ENCODE measurements around the gene MICAL2. TPM values are rescaled to one million over a fixed set of nuclear protein-coding genes. Genes with fewer than 3 reads are reported as not detected.

MICAL2 gene
- total RNA-seq, 1 experiment from 2014 or later: 151 TPM

DNA sequence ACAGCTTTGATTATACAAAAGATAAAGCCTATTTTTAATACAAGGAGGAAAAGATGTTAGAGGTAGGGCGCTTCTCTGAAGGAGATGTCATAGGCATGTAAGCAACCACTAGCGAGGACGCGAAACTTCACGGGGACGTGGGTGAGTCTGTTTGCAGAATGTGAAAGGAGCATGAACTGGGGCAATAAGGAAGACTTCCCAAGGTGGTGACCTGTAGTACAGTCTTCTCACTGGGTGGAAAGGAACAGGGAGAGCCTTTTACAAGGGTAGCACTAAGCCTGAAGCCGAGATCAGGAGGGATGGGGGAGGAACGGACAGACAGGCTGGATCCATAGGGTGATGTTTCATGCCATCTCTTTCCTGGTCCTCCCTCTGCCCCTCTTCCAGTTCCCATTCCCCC, 10.0 kb upstream of the MICAL2 start:
- H3K4me3 Mint-ChIP-seq (ENCODE audit: unreplicated experiment): no peak overlapping the region
- no peaks in the 10 kb centered on the region for H3K9me3 Mint-ChIP-seq (ENCODE audit: unreplicated experiment)
- no peak for DNase-seq (ENCODE audit: unreplicated experiment)
- CTCF ChIA-PET: interaction anchor here (0.9 to 3.0 kb wide), 3 partner anchors 11 to 40 kb away, joined by 3 to 24 read pairs (median 4); no protein-coding TSS in a partner anchor
- H3K27me3 Mint-ChIP-seq (ENCODE audit: insufficient read depth, unreplicated experiment): no peaks in the 10 kb centered on the region
- BruUV-seq (replicated peaks): no TSS peak
- intact Hi-C loops (cut with micrococcal nuclease): loop anchor here (5.0 kb wide), 1 partner anchor 182 kb away; no protein-coding TSS in a partner anchor
- peaks cover 14% of the 10 kb centered on the region for H3K4me1 Mint-ChIP-seq (ENCODE audit: insufficient read depth, unreplicated experiment)
- no peak overlapping the region for H3K27ac Mint-ChIP-seq (ENCODE audit: low read depth, unreplicated experiment)
- TF ChIP-seq, protein P1, sequence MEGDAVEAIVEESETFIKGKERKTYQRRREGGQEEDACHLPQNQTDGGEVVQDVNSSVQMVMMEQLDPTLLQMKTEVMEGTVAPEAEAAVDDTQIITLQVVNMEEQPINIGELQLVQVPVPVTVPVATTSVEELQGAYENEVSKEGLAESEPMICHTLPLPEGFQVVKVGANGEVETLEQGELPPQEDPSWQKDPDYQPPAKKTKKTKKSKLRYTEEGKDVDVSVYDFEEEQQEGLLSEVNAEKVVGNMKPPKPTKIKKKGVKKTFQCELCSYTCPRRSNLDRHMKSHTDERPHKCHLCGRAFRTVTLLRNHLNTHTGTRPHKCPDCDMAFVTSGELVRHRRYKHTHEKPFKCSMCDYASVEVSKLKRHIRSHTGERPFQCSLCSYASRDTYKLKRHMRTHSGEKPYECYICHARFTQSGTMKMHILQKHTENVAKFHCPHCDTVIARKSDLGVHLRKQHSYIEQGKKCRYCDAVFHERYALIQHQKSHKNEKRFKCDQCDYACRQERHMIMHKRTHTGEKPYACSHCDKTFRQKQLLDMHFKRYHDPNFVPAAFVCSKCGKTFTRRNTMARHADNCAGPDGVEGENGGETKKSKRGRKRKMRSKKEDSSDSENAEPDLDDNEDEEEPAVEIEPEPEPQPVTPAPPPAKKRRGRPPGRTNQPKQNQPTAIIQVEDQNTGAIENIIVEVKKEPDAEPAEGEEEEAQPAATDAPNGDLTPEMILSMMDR (IDR thresholded peaks at IDR 0.05; ENCODE audit: unreplicated experiment): no peak
- POLR2A ChIA-PET: interaction anchor here (3.0 kb wide), 1 partner anchor 9 kb away, joined by 13 read pairs; the partner anchor contains the start of gene MICAL2
- H3K36me3 Mint-ChIP-seq (ENCODE audit: insufficient read depth, unreplicated experiment): no peaks in the 10 kb centered on the region

- no peaks in the 10 kb centered on the region for H3K27me3 Mint-ChIP-seq (ENCODE audit: insufficient read depth, unreplicated experiment)
- DNase-seq (ENCODE audit: unreplicated experiment): no peak
- BruUV-seq (replicated peaks): no TSS peak
- H3K27ac Mint-ChIP-seq (ENCODE audit: low read depth, unreplicated experiment): no peak overlapping the region
- no peaks in the 10 kb centered on the region for H3K36me3 Mint-ChIP-seq (ENCODE audit: insufficient read depth, unreplicated experiment)
- POLR2A ChIA-PET: no interaction called here
- intact Hi-C loops (cut with micrococcal nuclease): loop anchor here (5.0 kb wide), 1 partner anchor 181 kb away; no protein-coding TSS in a partner anchor
- no peaks in the 10 kb centered on the region for H3K9me3 Mint-ChIP-seq (ENCODE audit: unreplicated experiment)
- CTCF ChIA-PET: interaction anchor here (0.9 to 3.0 kb wide), 2 partner anchors 12 to 24 kb away, joined by 3 to 24 read pairs; no protein-coding TSS in a partner anchor
- H3K4me3 Mint-ChIP-seq (ENCODE audit: unreplicated experiment): no peak overlapping the region
- H3K4me1 Mint-ChIP-seq (ENCODE audit: insufficient read depth, unreplicated experiment): peaks cover 11% of the 10 kb centered on the region
- TF ChIP-seq, protein P1 (IDR thresholded peaks at IDR 0.05; ENCODE audit: unreplicated experiment): no peak
Measured at GRCh38 chr11:12100841-12101242, 9.5 kb upstream of the MICAL2 start.

DNA sequence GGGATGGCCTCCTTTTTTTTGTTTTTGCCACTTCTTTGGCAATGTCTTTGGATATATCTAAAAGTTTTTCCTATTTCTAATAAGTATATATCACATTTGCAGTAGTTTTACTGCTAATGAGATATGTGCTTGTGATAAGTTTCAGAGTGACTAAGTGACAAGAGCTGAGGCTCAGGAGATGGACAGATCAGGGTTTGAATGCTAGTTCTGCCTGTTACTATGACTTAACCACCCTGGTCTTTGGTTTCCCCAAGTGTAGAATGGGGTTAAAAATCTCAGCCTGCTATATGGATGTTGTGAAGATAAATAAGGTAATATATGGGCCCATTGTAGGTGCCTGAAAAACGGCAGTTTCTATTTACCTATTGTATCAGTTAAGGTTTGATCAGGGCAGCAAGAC, 9.1 kb upstream of the MICAL2 start:
- H3K27ac Mint-ChIP-seq (ENCODE audit: low read depth, unreplicated experiment): no peak overlapping the region
- DNase-seq (ENCODE audit: unreplicated experiment): no peak
- no peaks in the 10 kb centered on the region for H3K27me3 Mint-ChIP-seq (ENCODE audit: insufficient read depth, unreplicated experiment)
- no peaks in the 10 kb centered on the region for H3K9me3 Mint-ChIP-seq (ENCODE audit: unreplicated experiment)
- POLR2A ChIA-PET: interaction anchor here (1.4 kb wide), 1 partner anchor 8 kb away, joined by 4 read pairs; no protein-coding TSS in a partner anchor
- H3K4me3 Mint-ChIP-seq (ENCODE audit: unreplicated experiment): no peak overlapping the region
- TF ChIP-seq, protein P1 (IDR thresholded peaks at IDR 0.05; ENCODE audit: unreplicated experiment): no peak
- CTCF ChIA-PET: interaction anchor here (0.7 to 3.5 kb wide), 5 partner anchors 9 to 136 kb away, joined by 3 to 27 read pairs (median 4); no protein-coding TSS in a partner anchor
- no peaks in the 10 kb centered on the region for H3K36me3 Mint-ChIP-seq (ENCODE audit: insufficient read depth, unreplicated experiment)
- intact Hi-C loops (cut with micrococcal nuclease): loop anchor here (5.0 kb wide), 1 partner anchor 181 kb away; no protein-coding TSS in a partner anchor
- BruUV-seq (replicated peaks): no TSS peak
- peaks cover 11% of the 10 kb centered on the region for H3K4me1 Mint-ChIP-seq (ENCODE audit: insufficient read depth, unreplicated experiment)

- Mint-ChIP-seq H3K9me3 (ENCODE audit: unreplicated experiment) (no peaks in the 10 kb centered on the region), H3K27me3 (ENCODE audit: insufficient read depth, unreplicated experiment) (no peaks in the 10 kb centered on the region), H3K36me3 (ENCODE audit: insufficient read depth, unreplicated experiment) (no peaks in the 10 kb centered on the region), H3K4me3 (ENCODE audit: unreplicated experiment) (no peak overlapping the region), H3K27ac (ENCODE audit: low read depth, unreplicated experiment) (no peak overlapping the region), H3K4me1 (ENCODE audit: insufficient read depth, unreplicated experiment) (peaks cover 5% of the 10 kb centered on the region)
- CTCF ChIA-PET: interaction anchor here (0.5 to 3.5 kb wide), 14 partner anchors 10 to 1216 kb away, joined by 3 to 27 read pairs (median 4); no protein-coding TSS in a partner anchor
- no peak for DNase-seq (ENCODE audit: unreplicated experiment)
- TF ChIP-seq, protein P1 (IDR thresholded peaks at IDR 0.05; ENCODE audit: unreplicated experiment): peak; percentile 22
- intact Hi-C loops (cut with micrococcal nuclease): loop anchor here (1.0 to 5.0 kb wide), 3 partner anchors 46 to 180 kb away; no protein-coding TSS in a partner anchor
- POLR2A ChIA-PET: interaction anchor here (1.4 kb wide), 1 partner anchor 10 kb away, joined by 4 read pairs; no protein-coding TSS in a partner anchor
- BruUV-seq (replicated peaks): no TSS peak
Measured at GRCh38 chr11:12102588-12103410, 7.6 kb upstream of the MICAL2 start.

Data from MCF 10A (cell line).